ENCODE measurements around the gene KLK3.
"Not testable (repeated sequence)": the region's sequence is repeated elsewhere in the genome, so short reads cannot be mapped to it uniquely, and the experiment has no call there.

The KLK3 gene

GRCh38 chr19:50891253-50891625 is 36.5 kb downstream of the KLK3 start:
- Histone ChIP-seq H3K4me2 (ENCODE audit: low read length) (no peak overlapping the region), H3K18ac (ENCODE audit: low read length) (no peak overlapping the region), H3K4me1 (ENCODE audit: control insufficient read depth, low read depth, low read length) (no peaks in the 10 kb centered on the region), H3K27me3 (ENCODE audit: insufficient read depth, low read length, poor library complexity) (no peaks in the 10 kb centered on the region), H4K5ac (ENCODE audit: low read length) (no peak overlapping the region), H2AK5ac (ENCODE audit: low read length) (no peak overlapping the region), H3K9ac (ENCODE audit: low read length) (no peak overlapping the region), H3K27ac (ENCODE audit: low read depth, low read length) (no peak overlapping the region), H3K56ac (ENCODE audit: low read length) (no peak overlapping the region), H3K36me3 (ENCODE audit: control insufficient read depth, insufficient read depth, low read length) (no peaks in the 10 kb centered on the region), H4K8ac (ENCODE audit: low read depth, low read length) (no peak overlapping the region), H3K79me1 (ENCODE audit: low read length) (no peaks in the 10 kb centered on the region), H2BK5ac (ENCODE audit: low read length) (no peak overlapping the region), H3K79me2 (ENCODE audit: control insufficient read depth, insufficient read depth, low read length) (no peaks in the 10 kb centered on the region), H2BK15ac (replicated peaks; ENCODE audit: low read depth) (no peak overlapping the region), H3K4me3 (ENCODE audit: low read length) (no peak overlapping the region), H2BK120ac (ENCODE audit: low read depth, low read length) (no peak overlapping the region), H3K23ac (ENCODE audit: low read length) (no peak overlapping the region), H3K4ac (ENCODE audit: low read depth, low read length) (no peak overlapping the region)
- WGBS (ENCODE audit: extremely low coverage, insufficient coverage, low lambda C conversion rate), result no CpG with 5 or more reads among the region's 5 CpGs
- DNase-seq, result no peak

DNA sequence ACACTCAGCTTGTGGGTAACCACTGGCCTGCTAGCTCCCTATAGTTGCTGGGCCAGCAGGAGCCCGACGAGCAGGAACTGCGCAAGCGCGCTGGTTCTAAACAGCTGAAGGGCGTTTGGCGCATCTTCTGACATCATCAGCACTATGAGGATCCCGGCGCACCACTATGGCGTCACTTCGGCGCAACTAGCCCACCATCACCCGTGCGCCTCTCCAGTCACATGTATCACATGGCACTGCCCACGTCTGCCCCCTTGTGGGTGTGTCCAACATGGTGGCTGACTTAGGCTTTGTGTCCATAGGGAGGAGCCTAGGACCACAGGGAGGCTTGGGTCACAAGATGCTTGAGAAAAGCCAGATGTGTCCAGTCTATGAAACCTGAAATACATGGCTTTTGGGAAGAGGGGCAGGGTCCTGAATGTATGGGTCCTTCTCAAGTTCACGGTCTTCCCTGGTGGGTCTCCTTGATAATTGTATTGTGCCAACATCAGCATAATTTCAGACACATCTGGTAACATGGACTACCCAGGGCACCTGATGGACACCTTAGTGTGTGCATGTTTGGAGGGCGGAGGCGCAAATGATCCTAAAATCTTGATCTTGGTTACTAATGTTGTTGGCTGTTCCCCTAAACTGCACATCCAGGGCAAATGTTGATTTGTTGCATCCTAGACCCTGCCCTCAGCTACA is 38.5 kb downstream of the KLK3 start:
- no CpG with 5 or more reads among the region's 18 CpGs for WGBS (ENCODE audit: extremely low coverage, insufficient coverage, low lambda C conversion rate)
- Histone ChIP-seq H3K23ac (ENCODE audit: low read length) (no peak overlapping the region), H3K4ac (ENCODE audit: low read depth, low read length) (no peak overlapping the region), H3K27me3 (ENCODE audit: insufficient read depth, low read length, poor library complexity) (no peaks in the 10 kb centered on the region), H4K5ac (ENCODE audit: low read length) (no peak overlapping the region), H3K4me2 (ENCODE audit: low read length) (no peak overlapping the region), H2BK120ac (ENCODE audit: low read depth, low read length) (no peak overlapping the region), H2BK15ac (replicated peaks; ENCODE audit: low read depth) (no peak overlapping the region), H3K56ac (ENCODE audit: low read length) (no peak overlapping the region), H2AK5ac (ENCODE audit: low read length) (no peak overlapping the region), H3K4me1 (ENCODE audit: control insufficient read depth, low read depth, low read length) (no peaks in the 10 kb centered on the region), H3K79me1 (ENCODE audit: low read length) (no peaks in the 10 kb centered on the region), H3K18ac (ENCODE audit: low read length) (no peak overlapping the region), H3K79me2 (ENCODE audit: control insufficient read depth, insufficient read depth, low read length) (no peaks in the 10 kb centered on the region), H3K4me3 (ENCODE audit: low read length) (no peak overlapping the region), H2BK5ac (ENCODE audit: low read length) (no peak overlapping the region), H3K27ac (ENCODE audit: low read depth, low read length) (no peak overlapping the region), H3K9ac (ENCODE audit: low read length) (no peak overlapping the region), H4K8ac (ENCODE audit: low read depth, low read length) (no peak overlapping the region), H3K36me3 (ENCODE audit: control insufficient read depth, insufficient read depth, low read length) (no peaks in the 10 kb centered on the region)
- peak; percentile 38 for DNase-seq

DNA sequence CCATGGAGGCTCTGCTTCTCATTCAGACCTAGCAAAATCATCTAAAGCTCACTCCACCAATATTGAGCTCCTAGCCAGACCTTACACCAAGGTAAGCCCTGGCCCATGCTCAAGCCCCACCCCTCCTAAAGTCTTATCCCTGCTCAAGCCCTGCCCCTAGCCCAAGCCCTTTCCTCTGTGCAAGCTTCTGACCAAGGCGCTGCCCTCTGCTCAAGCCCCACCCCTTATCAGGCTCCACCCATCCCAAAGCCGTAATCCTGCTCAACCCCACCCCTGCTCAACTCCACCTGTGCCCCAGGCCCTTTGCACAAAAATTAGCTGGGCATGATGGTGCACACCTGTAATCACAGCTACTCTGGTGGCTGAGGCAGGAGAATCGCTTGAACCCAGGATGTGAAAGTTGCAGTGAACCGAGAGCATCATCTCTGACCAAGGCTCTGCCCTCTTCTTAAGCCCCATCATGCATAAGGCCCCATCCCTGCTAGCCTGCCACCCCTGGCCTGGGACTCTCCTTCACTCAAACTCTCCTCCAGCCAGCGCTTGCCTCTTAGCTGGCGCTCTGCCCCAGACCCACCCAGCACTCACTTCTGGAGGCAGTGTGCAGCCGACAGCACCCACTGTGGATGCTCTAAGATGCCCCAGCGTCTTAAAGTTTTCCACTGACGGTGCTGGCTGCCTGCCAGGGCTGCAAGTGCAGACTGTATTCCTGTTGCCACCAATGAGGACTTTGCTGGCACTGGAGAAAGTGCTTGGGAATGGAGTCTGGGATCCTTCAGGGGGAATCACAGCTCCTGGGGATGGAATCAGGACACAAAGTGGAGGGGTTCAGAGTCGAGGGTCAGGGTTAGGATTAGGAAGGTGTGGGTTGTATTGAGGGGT is 40.0 kb downstream of the KLK3 start:
- no peak overlapping the region for H4K5ac ChIP-seq (ENCODE audit: low read length)
- no peaks in the 10 kb centered on the region for H3K4me1 ChIP-seq (ENCODE audit: control insufficient read depth, low read depth, low read length)

GRCh38 chr19:50896089-50896590 is 41.4 kb downstream of the KLK3 start:
- H3K9ac ChIP-seq (ENCODE audit: low read length); H2BK15ac ChIP-seq (replicated peaks; ENCODE audit: low read depth); H3K79me2 ChIP-seq (ENCODE audit: control insufficient read depth, insufficient read depth, low read length); DNase-seq; H3K4me3 ChIP-seq (ENCODE audit: low read length); H3K36me3 ChIP-seq (ENCODE audit: control insufficient read depth, insufficient read depth, low read length); H2BK120ac ChIP-seq (ENCODE audit: low read depth, low read length); H3K27me3 ChIP-seq (ENCODE audit: insufficient read depth, low read length, poor library complexity); H3K18ac ChIP-seq (ENCODE audit: low read length); H2AK5ac ChIP-seq (ENCODE audit: low read length); H3K56ac ChIP-seq (ENCODE audit: low read length); H4K5ac ChIP-seq (ENCODE audit: low read length); H3K4me1 ChIP-seq (ENCODE audit: control insufficient read depth, low read depth, low read length); H3K79me1 ChIP-seq (ENCODE audit: low read length); H3K4ac ChIP-seq (ENCODE audit: low read depth, low read length); H3K23ac ChIP-seq (ENCODE audit: low read length); H3K27ac ChIP-seq (ENCODE audit: low read depth, low read length); H2BK5ac ChIP-seq (ENCODE audit: low read length); H4K8ac ChIP-seq (ENCODE audit: low read depth, low read length); H3K4me2 ChIP-seq (ENCODE audit: low read length): not testable (repeated sequence)
- no CpG with 5 or more reads among the region's 9 CpGs for WGBS (ENCODE audit: extremely low coverage, insufficient coverage, low lambda C conversion rate)

More for the DNA sequence above, 40.0 kb downstream of the KLK3 start:
- WGBS (ENCODE audit: extremely low coverage, insufficient coverage, low lambda C conversion rate), result no CpG with 5 or more reads among the region's 10 CpGs
- no peaks in the 10 kb centered on the region for H3K27me3 ChIP-seq (ENCODE audit: insufficient read depth, low read length, poor library complexity)
- H3K79me2 ChIP-seq (ENCODE audit: control insufficient read depth, insufficient read depth, low read length), result no peaks in the 10 kb centered on the region
- no peak overlapping the region for H3K4me2 ChIP-seq (ENCODE audit: low read length)
- H3K79me1 ChIP-seq (ENCODE audit: low read length), result no peaks in the 10 kb centered on the region
- H3K4me3 ChIP-seq (ENCODE audit: low read length), result no peak overlapping the region
- DNase-seq, result no peak
- no peak overlapping the region for H2BK5ac ChIP-seq (ENCODE audit: low read length)
- no peak overlapping the region for H3K23ac ChIP-seq (ENCODE audit: low read length)
- H4K8ac ChIP-seq (ENCODE audit: low read depth, low read length), result no peak overlapping the region
- no peak overlapping the region for H2AK5ac ChIP-seq (ENCODE audit: low read length)
- H3K27ac ChIP-seq (ENCODE audit: low read depth, low read length), result no peak overlapping the region
- no peak overlapping the region for H3K4ac ChIP-seq (ENCODE audit: low read depth, low read length)
- no peaks in the 10 kb centered on the region for H3K36me3 ChIP-seq (ENCODE audit: control insufficient read depth, insufficient read depth, low read length)
- no peak overlapping the region for H3K56ac ChIP-seq (ENCODE audit: low read length)
- H2BK120ac ChIP-seq (ENCODE audit: low read depth, low read length), result no peak overlapping the region
- H3K9ac ChIP-seq (ENCODE audit: low read length), result no peak overlapping the region
- H2BK15ac ChIP-seq (replicated peaks; ENCODE audit: low read depth), result no peak overlapping the region
- H3K18ac ChIP-seq (ENCODE audit: low read length), result no peak overlapping the region

- DNase-seq, result no peak
- no peak overlapping the region for H2BK120ac ChIP-seq (ENCODE audit: low read depth, low read length)
- no peak overlapping the region for H3K18ac ChIP-seq (ENCODE audit: low read length)
- no peak overlapping the region for H4K8ac ChIP-seq (ENCODE audit: low read depth, low read length)
- H3K56ac ChIP-seq (ENCODE audit: low read length), result no peak overlapping the region
- no peak overlapping the region for H4K5ac ChIP-seq (ENCODE audit: low read length)
- H3K4me1 ChIP-seq (ENCODE audit: control insufficient read depth, low read depth, low read length), result no peaks in the 10 kb centered on the region
- H3K9ac ChIP-seq (ENCODE audit: low read length), result no peak overlapping the region
- H3K23ac ChIP-seq (ENCODE audit: low read length), result no peak overlapping the region
- no peak overlapping the region for H2BK5ac ChIP-seq (ENCODE audit: low read length)
- H2AK5ac ChIP-seq (ENCODE audit: low read length), result no peak overlapping the region
- H3K4me2 ChIP-seq (ENCODE audit: low read length), result no peak overlapping the region
- H3K4me3 ChIP-seq (ENCODE audit: low read length), result no peak overlapping the region
- H3K79me2 ChIP-seq (ENCODE audit: control insufficient read depth, insufficient read depth, low read length), result no peaks in the 10 kb centered on the region
- H3K36me3 ChIP-seq (ENCODE audit: control insufficient read depth, insufficient read depth, low read length), result no peaks in the 10 kb centered on the region
- WGBS (ENCODE audit: extremely low coverage, insufficient coverage, low lambda C conversion rate), result no CpG with 5 or more reads among the region's 6 CpGs
- no peak overlapping the region for H3K27ac ChIP-seq (ENCODE audit: low read depth, low read length)
- H3K27me3 ChIP-seq (ENCODE audit: insufficient read depth, low read length, poor library complexity), result no peaks in the 10 kb centered on the region
- no peaks in the 10 kb centered on the region for H3K79me1 ChIP-seq (ENCODE audit: low read length)
- H3K4ac ChIP-seq (ENCODE audit: low read depth, low read length), result no peak overlapping the region
- H2BK15ac ChIP-seq (replicated peaks; ENCODE audit: low read depth), result no peak overlapping the region
Observed at GRCh38 chr19:50896591-50897190, 42.0 kb downstream of the KLK3 start.

Measured in mesendoderm (in vitro differentiated cells).